GM12878 (cell line): Measurements from ENCODE around the gene NFKBIB. TPM values are rescaled to one million over a fixed set of nuclear protein-coding genes. Genes with fewer than 3 reads are reported as not detected.

Experiments used
- BMI1 ChIP-seq: fragments of 450-650 bp; IDR thresholded peaks from 2 replicates; pipeline ENCODE4 v1.6.1; 2016; ENCODE audit warnings: mild to moderate bottlenecking, moderate library complexity, borderline replicate concordance
- CTCF ChIP-seq, 3 experiments: IDR thresholded peaks in 2 of 3; conservative IDR thresholded peaks in 1 of 3; 2 replicates each; pipeline ENCODE4 v1.5.1; 2011; ENCODE audit warnings: low read depth in 3 of 3, low read length in 3 of 3, mild to moderate bottlenecking in 3 of 3, control low read depth in 2 of 3, moderate library complexity in 2 of 3, inconsistent platforms in 1 of 3, mixed read lengths in 1 of 3; ENCODE audit not compliant: control insufficient read depth in 2 of 3, insufficient read depth in 1 of 3; ENCODE audit errors: extremely low read depth in 1 of 3
- DPF2 ChIP-seq: fragments of 450-650 bp; IDR thresholded peaks from 2 replicates; pipeline ENCODE4 v1.6.1; 2017; ENCODE audit warnings: mild to moderate bottlenecking
- GATAD2B ChIP-seq: fragments of 450-650 bp; conservative IDR thresholded peaks from 2 replicates; pipeline ENCODE4 v1.6.1; 2017; ENCODE audit warnings: low read depth, mild to moderate bottlenecking, moderate library complexity
- HSF1 ChIP-seq: fragments of 150-350 bp; IDR thresholded peaks from 2 replicates; pipeline ENCODE4 v1.6.1; 2014; ENCODE audit warnings: mild to moderate bottlenecking, low read depth, low read length
- NKRF ChIP-seq: fragments of 450-650 bp; conservative IDR thresholded peaks from 2 replicates; pipeline ENCODE4 v1.6.1; 2017; ENCODE audit warnings: mild to moderate bottlenecking, moderate library complexity
- NR2C2 ChIP-seq: IDR thresholded peaks from 2 replicates; pipeline ENCODE4 v1.6.1; 2011; ENCODE audit warnings: borderline replicate concordance, low read depth; ENCODE audit not compliant: control insufficient read depth, insufficient read length
- NR2F1 ChIP-seq: fragments of 450-650 bp; conservative IDR thresholded peaks from 2 replicates; pipeline ENCODE4 v1.6.1; 2017; ENCODE audit warnings: mild to moderate bottlenecking
- NRF1 ChIP-seq: conservative IDR thresholded peaks from 2 replicates; pipeline ENCODE4 v1.6.1; 2011; ENCODE audit warnings: mild to moderate bottlenecking, low read depth, low read length, improper control_type of control experiment
- RELA ChIP-seq: fragments of 450-650 bp; IDR thresholded peaks from 2 replicates; pipeline ENCODE4 v1.8.0; 2014; ENCODE audit warnings: borderline replicate concordance; ENCODE audit not compliant: partially characterized antibody
- SMC3 ChIP-seq: IDR thresholded peaks from 2 replicates; pipeline ENCODE4 v1.6.1; 2011; ENCODE audit warnings: low read length, improper control_type of control experiment, borderline replicate concordance
- YY1 ChIP-seq: IDR thresholded peaks from 2 replicates; pipeline ENCODE4 v1.6.1; 2011; ENCODE audit warnings: low read depth, mild to moderate bottlenecking, low read length
- ZBTB11 ChIP-seq: fragments of 450-650 bp; formaldehyde crosslinking; IDR thresholded peaks from 2 replicates; pipeline ENCODE4 v1.5.0; 2022; ENCODE audit warnings: mild to moderate bottlenecking, missing genetic modification characterization
- ZNF592 ChIP-seq: fragments of 450-650 bp; IDR thresholded peaks from 2 replicates; pipeline ENCODE4 v1.6.1; 2017; ENCODE audit warnings: mild to moderate bottlenecking, moderate library complexity
- ZSCAN29 ChIP-seq: fragments of 450-650 bp; IDR thresholded peaks from 2 replicates; pipeline ENCODE4 v1.6.1; 2017; ENCODE audit warnings: mild to moderate bottlenecking, moderate library complexity
- polyA plus RNA-seq, 11 experiments: library from polyadenylated mRNA; depleted of rRNA in 4 of 11; unstranded in 6 of 11; stranded (reverse) in 5 of 11; fragments of >200 nt; fragmentation: Nextera tagmentation in 4 of 11; fragmentation: Illumina TruSeq in 1 of 11; extraction: Ambion mirVana in 4 of 11; extraction: Trizol in 1 of 11; gene quantifications; 1 replicate in 1 of 11; 2 replicates in 10 of 11; pipeline versions ENCODE4 v1.2.1 to v1.2.3, GENCODE V29; 2011 to 2016; ENCODE audit warnings: inconsistent platforms in 2 of 11, missing spikeins in 2 of 11, low read depth in 1 of 11
- total RNA-seq, 4 experiments: library from RNA; depleted of rRNA in 3 of 4; stranded (reverse); fragments of >200 nt in 3 of 4; fragmentation: Illumina TruSeq in 1 of 4; extraction: Trizol in 1 of 4; gene quantifications; 2 replicates each; pipeline versions ENCODE4 v1.2.1 to v1.2.3, GENCODE V29; 2013 to 2021

Gene NFKBIB
- total and polyA plus RNA-seq, 10 of the 15 experiments (the other 5 are each of a cell fraction or from before 2014, with no cell fraction given) = 1.2 to 60.9 (median 31.0) TPM

GRCh38 chr19:38869836-38870607, 29.7 kb upstream of the NFKBIB start (continued):
- TF ChIP-seq CTCF (IDR thresholded peaks at IDR 0.05 in 2 of 3, conservative IDR thresholded peaks at IDR 0.05 in 1 of 3; ENCODE audit: control insufficient read depth in 2 of 3, extremely low read depth in 1 of 3, insufficient read depth in 1 of 3, low read depth in 3 of 3, low read length in 3 of 3) = peak; percentile 90 to 95 (median 94); a peak in 5 of 6 replicates
- TF ChIP-seq YY1 = peak; percentile 78
- TF ChIP-seq ZBTB11 (CRISPR knock-in tag) = no peak
- TF ChIP-seq NR2F1 = peak; percentile 83
- no peak for TF ChIP-seq HSF1
- TF ChIP-seq NRF1 = peak; percentile 43; the same call in 1 of the 2 replicates
- peak; percentile 80; the same call in 1 of the 2 replicates for TF ChIP-seq GATAD2B
- peak; percentile 86 for TF ChIP-seq ZNF592
- TF ChIP-seq BMI1 = no peak
- TF ChIP-seq SMC3 = peak; percentile 77
- no peak for TF ChIP-seq NR2C2
- peak; percentile 55; the same call in 1 of the 2 replicates for TF ChIP-seq NKRF
- peak; percentile 69; the same call in 1 of the 2 replicates for TF ChIP-seq DPF2
- peak; percentile 55 for TF ChIP-seq RELA
- peak; percentile 100 for TF ChIP-seq ZSCAN29
